ENCODE measurements around the gene OR5A1.

Gene OR5A1

GRCh38 chr11:59475176-59475575 is 38.9 kb downstream of the OR5A1 start:
- no peak for DNase-seq (ENCODE audit: low spot score)
- no peak for TF ChIP-seq CTCF (IDR thresholded peaks at IDR 0.05; ENCODE audit: extremely low read depth, missing control alignments)

- DNase-seq (ENCODE audit: low spot score) = no peak
- no peak for TF ChIP-seq CTCF (IDR thresholded peaks at IDR 0.05; ENCODE audit: extremely low read depth, missing control alignments)
Measured at GRCh38 chr11:59479906-59480305, 43.6 kb downstream of the OR5A1 start.

- TF ChIP-seq CTCF (IDR thresholded peaks at IDR 0.05; ENCODE audit: extremely low read depth, missing control alignments) = no peak
- DNase-seq (ENCODE audit: low spot score) = no peak
Measured at GRCh38 chr11:59480359-59480758, 44.1 kb downstream of the OR5A1 start.
